Mucosa of descending colon (tissue), 3 donors: ENCODE results near the gene BTLA. TPM values are rescaled to one million over a fixed set of nuclear protein-coding genes. Genes with fewer than 3 reads are reported as not detected.
"Not testable (repeated sequence)": the region's sequence is repeated elsewhere in the genome, so short reads cannot be mapped to it uniquely, and the experiment has no call there.

Source experiments
- ATAC-seq: fragments of 200-7000 bp; cut with Tn5 transposase; one replicate; pipeline ENCODE4 v1.9.1; 2020; ENCODE audit warnings: mild to moderate bottlenecking, moderate library complexity
- DNase-seq, 3 donors: peaks; one replicate each; pipeline ENCODE4 v3.0.0-alpha.2; 2020
- H3K36me3 ChIP-seq: fragments of 200-600 bp; one replicate; pipeline ENCODE4 v1.8.0; 2021; ENCODE audit warnings: low read depth, mild to moderate bottlenecking
- H3K4me1 ChIP-seq: fragments of 200-600 bp; one replicate; pipeline ENCODE4 v1.8.0; 2021; ENCODE audit warnings: low read depth, mild to moderate bottlenecking
- H3K4me3 ChIP-seq: fragments of 200-600 bp; one replicate; pipeline ENCODE4 v1.8.0; 2021; ENCODE audit warnings: mild to moderate bottlenecking
- H3K9me3 ChIP-seq: fragments of 200-600 bp; one replicate; pipeline ENCODE4 v1.8.0; 2021; ENCODE audit warnings: mild to moderate bottlenecking
- CTCF ChIP-seq: fragments of 200-600 bp; IDR thresholded peaks from one replicate; pipeline ENCODE4 v1.8.0; 2022; ENCODE audit warnings: antibody characterized with exemption, mild to moderate bottlenecking
- intact Hi-C, 2 donors: fragments of 100-400 bp; cut with DNase I in 1 of 2; cut with micrococcal nuclease in 1 of 2; formaldehyde crosslinking; loops; one replicate each; pipeline versions ENCODE4 v1.11.0 to v1.11.1; 2022; cut with DNase I, micrococcal nuclease
- long read RNA-seq, 2 donors: library from polyadenylated mRNA; unstranded; transcript quantifications; one replicate each; pipeline ENCODE4 v2.0.0, GENCODE V29; 2019 to 2021
- total RNA-seq, 3 donors: library from RNA; stranded (reverse); fragmentation: NEBNext Ultra II Directional in 2 of 3; extraction: Animal tissue kit (Norgen Biotek cat#: 25700) in 2 of 3; gene quantifications; one replicate each; pipeline versions ENCODE4 v1.2.1 to v1.2.4, GENCODE V29; 2021 to 2023
- donor health status: DM: no; HTN: no; CAD: no; lungs with moderate emphysema.
- donor health status: DM: no; HTN: no; CAD: no.
- donor health status: DM: no; HTN: yes; CAD: no.

Gene BTLA
- total RNA-seq = 1 to 10 TPM in 2 of 3 donors, under 1 TPM in 1; 0.51 to 1.4 (median 1.4) TPM
- long read RNA-seq, donor 1 = 0 reads
- long read RNA-seq, donor 2 = 0 reads

- Histone ChIP-seq H3K4me1 (no peaks in the 10 kb centered on the region), H3K9me3 (no peaks in the 10 kb centered on the region), H3K4me3 (no peak within 1 kb of the TSS), H3K36me3 (no peaks in the 10 kb centered on the region)
- peak; percentile 68 for ATAC-seq
- no peak for TF ChIP-seq CTCF
- no peak for DNase-seq
- intact Hi-C loops = no loop called here
Measured at GRCh38 chr3:112498914-112499711, at the start of gene BTLA. Gene BTLA (minus strand): TSS chr3:112499472. CDS start chr3:112499358, 114 bp downstream.

- no peaks in the 10 kb centered on the region for H3K36me3 ChIP-seq
- DNase-seq = no peak
- ATAC-seq = no peak
- no peaks in the 10 kb centered on the region for H3K9me3 ChIP-seq
- no peak overlapping the region for H3K4me3 ChIP-seq
- no peak for TF ChIP-seq CTCF
- intact Hi-C loops = no loop called here
- no peaks in the 10 kb centered on the region for H3K4me1 ChIP-seq
Measured at GRCh38 chr3:112546216-112546759, 47.0 kb upstream of the BTLA start.

GRCh38 chr3:112539825-112540650 lies 40.8 kb upstream of the BTLA start:
- no peak for TF ChIP-seq CTCF
- DNase-seq = no peak
- H3K9me3 ChIP-seq = no peaks in the 10 kb centered on the region
- H3K36me3 ChIP-seq = no peaks in the 10 kb centered on the region
- H3K4me3 ChIP-seq = no peak overlapping the region
- intact Hi-C loops = no loop called here
- ATAC-seq = no peak
- no peaks in the 10 kb centered on the region for H3K4me1 ChIP-seq

GRCh38 chr3:112531358-112531781 lies 32.1 kb upstream of the BTLA start:
- ATAC-seq (no peak), DNase-seq (no peak)
- Histone ChIP-seq H3K4me1 (no peaks in the 10 kb centered on the region), H3K36me3 (no peaks in the 10 kb centered on the region), H3K9me3 (no peaks in the 10 kb centered on the region), H3K4me3 (no peak overlapping the region)
- intact Hi-C loops = no loop called here
- no peak for TF ChIP-seq CTCF

GRCh38 chr3:112530573-112530972 lies 31.3 kb upstream of the BTLA start:
- Histone ChIP-seq H3K4me1 (no peaks in the 10 kb centered on the region), H3K36me3 (no peaks in the 10 kb centered on the region), H3K9me3 (no peaks in the 10 kb centered on the region), H3K4me3 (no peak overlapping the region)
- ATAC-seq (no peak), DNase-seq (no peak)
- intact Hi-C loops = no loop called here
- TF ChIP-seq CTCF = no peak

GRCh38 chr3:112524127-112524526 lies 24.9 kb upstream of the BTLA start:
- ATAC-seq, H3K9me3 ChIP-seq, H3K36me3 ChIP-seq, DNase-seq, H3K4me1 ChIP-seq, H3K4me3 ChIP-seq, intact Hi-C loops: not testable (repeated sequence)
